C1 segment of cervical spinal cord (tissue), 14 donors: ENCODE data around the gene CYP3A5.
A peak's percentile ranks its signal among the peaks of the same experiment; 100 is the strongest.
"Not testable (repeated sequence)": the region's sequence is repeated elsewhere in the genome, so short reads cannot be mapped to it uniquely, and the experiment has no call there.

Source experiments
- DNase-seq, 14 donors: peaks; one replicate each; lab custom pipeline; 2025; lab: John Stamatoyannopoulos, UW

Gene CYP3A5

DNA sequence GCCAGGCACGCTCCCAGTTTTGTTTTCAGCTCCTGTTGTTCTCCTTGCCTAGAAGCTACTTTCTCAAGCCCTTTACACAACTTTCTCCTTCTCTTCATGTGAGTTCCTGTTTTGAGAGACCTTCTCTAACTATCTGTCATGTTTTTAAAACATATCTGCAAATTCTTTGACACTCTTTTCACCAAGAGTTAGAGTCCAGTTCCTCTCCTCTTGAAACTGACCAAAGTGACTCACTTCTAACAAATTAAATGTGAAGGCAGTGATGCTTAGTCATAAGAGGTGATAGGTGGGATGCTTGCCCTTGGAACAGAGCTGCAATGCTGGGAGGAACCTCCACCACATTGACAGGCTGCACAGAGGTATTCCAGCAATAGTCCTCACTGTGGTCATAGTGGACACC, 37.8 kb downstream of the CYP3A5 start:
- DNase-seq: no peak

DNA sequence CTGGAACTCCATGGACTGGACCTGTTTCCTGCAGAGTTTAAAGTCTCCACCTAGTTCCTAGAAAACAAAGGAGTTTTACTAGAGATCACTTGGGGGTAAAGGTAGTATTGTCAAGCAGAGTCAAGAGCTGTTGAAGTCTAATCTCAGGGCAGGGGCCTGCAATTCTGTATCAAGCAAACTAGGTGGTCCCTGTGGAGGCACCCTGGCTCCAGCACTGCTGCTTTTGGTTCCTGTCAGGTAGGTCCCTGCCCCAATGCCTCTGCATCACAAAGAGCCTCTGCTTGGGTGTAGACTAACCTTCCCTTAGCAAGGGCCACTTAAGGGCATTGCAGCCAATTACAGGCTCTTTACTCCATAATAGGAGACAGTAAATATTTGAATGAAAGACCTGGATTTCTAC, 40.5 kb downstream of the CYP3A5 start:
- DNase-seq: no peak

DNA sequence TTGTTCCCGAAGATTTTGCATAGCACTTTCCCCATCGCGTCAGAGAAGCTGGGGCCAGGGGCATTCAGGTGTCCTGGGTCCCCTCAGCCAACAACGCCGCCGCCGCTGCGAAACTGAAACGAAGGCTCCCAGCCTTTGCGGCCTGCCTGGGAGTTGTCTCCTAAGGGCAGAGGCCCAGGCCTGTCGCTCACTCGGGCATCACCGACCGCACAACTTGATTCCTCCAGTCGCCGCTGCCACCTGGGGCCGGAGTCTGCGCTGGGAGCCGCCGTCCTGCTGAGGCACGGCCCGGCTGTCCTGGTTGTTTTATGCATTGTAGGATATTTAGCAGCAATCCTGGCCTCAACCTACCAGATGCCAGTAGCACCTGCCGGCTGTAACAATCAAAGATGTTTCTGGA, 41.1 kb downstream of the CYP3A5 start:
- no peak for DNase-seq

DNA sequence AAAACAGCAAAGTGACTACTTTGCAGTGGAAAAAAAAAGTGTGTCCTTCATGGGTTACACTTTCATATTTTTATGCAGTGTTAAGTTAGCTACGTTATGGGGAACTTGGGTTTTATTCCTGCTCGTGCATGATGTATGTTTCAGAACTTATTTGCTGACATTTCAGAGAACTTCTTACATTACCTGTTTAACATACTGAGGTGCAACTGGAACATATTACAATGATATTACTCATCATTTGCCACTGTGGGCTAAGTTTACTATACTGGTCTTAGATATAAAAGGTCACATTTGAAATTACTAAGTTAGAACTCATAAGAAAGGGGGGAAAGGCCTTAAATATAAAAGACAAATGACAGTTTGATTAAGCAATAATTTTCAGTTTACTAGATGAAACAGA, 42.4 kb downstream of the CYP3A5 start:
- not testable (repeated sequence) for DNase-seq

DNA sequence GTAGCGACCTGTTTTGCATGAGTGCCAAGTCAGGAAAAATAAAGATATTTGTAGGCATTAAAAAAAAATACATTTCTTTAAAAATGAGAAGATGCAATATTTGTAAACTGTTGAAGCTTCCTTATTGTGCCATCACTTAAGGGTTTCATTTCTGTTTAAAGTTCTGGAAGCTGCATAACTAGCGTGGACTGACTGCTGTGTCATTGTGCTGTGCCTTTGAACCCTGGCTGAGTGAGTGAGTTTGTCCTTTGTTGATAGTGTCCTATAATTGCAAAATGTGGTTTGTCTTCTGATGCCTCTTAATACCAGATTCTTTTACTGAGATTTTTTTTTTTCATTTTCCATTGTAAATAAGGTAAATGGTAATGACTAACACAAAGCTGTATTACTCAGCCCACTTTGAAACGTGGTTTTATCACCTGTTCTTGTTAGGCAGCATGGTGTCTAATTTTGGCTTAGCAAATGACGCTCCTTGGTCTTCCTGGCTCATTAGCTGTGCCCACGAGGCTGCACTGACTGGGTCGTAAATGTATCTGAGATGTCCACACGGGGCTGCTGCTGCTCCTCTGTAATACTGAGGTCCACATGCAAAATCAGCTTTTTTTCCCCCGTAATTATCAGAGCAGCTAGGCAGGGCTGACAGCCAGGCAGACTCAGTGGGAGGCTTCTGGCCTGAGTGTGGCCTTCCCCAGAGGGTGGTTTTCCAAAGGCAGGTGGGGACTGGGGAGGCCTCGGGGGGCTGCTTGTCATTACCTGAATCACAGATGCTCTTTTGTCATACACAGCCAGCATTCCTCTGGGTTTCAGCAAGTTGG, 48.3 kb downstream of the CYP3A5 start:
- peak in 1 of 14 donors; percentile 4 for DNase-seq

DNA sequence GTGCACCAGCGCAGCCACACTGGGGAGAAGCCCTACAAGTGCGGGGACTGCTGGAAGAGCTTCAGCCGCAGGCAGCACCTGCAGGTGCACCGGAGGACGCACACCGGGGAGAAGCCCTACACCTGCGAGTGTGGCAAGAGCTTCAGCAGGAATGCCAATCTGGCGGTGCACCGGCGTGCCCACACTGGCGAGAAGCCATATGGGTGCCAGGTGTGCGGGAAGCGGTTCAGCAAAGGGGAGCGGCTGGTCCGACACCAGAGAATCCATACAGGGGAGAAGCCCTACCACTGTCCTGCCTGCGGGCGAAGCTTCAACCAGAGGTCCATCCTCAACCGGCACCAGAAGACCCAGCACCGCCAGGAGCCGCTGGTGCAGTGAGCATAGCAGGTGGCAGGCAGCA, 50.2 kb downstream of the CYP3A5 start:
- no peak for DNase-seq

DNA sequence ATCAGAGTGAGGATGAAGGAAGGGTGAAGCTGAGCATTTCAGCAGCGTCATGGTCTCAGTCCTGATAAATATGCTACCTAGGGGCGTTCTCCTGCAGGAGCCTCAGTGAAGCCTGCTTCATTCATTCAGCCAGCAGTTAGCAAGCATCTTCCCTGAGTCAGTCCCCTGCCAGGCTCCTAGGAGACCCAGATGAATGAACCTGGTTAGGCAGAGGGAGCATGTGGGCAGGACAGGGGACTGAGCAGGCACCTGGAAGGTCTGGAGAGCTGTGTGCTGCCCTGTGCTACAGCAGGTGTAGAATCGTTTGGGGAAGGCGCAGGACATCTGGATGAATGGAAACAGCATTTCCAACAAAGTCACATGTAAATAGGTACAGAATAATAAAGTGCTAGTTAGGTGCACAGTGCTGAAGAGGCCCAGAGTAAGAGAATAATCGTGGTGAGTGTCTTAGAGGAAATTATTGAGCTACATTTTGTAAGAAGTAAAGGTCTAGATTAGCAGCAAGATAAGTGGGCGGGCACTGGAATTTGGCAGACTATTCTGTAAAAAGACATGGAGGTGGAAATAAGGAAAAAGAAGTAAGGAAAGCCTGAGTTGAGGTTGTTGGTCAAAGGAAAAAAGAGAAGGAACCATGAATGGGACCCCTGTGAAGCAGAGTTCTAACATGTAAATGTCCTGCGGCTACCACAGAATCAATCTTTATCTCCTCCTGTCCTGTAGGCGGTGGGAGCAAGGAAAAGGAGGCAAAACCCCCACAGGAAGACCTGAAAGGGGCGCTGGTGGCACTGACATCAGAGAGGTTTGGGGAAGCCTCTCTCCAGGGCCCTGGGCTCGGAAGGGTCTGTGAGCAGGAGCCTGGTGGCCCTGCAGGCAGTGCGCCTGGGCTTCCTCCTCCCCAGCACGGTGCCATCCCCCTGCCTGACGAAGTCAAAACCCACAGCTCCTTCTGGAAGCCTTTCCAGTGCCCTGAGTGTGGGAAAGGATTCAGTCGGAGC, 51.0 kb downstream of the CYP3A5 start:
- DNase-seq: no peak

DNA sequence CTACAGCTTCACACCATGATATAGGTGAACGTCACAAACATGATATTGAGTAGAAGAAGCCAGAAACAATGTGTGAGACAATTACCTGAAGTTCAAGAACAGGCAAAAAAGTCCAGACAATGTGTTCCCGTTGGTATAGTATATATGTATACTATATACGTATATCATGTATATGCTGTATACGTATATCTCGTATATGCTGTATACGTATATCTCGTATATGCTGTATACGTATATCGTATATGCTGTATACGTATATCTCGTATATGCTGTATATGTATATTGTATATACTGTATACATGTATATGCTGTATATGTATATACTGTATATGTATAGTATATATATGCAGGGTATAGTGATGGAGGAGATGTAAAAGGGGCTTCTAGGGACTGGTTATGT, 52.3 kb downstream of the CYP3A5 start:
- no peak for DNase-seq

DNA sequence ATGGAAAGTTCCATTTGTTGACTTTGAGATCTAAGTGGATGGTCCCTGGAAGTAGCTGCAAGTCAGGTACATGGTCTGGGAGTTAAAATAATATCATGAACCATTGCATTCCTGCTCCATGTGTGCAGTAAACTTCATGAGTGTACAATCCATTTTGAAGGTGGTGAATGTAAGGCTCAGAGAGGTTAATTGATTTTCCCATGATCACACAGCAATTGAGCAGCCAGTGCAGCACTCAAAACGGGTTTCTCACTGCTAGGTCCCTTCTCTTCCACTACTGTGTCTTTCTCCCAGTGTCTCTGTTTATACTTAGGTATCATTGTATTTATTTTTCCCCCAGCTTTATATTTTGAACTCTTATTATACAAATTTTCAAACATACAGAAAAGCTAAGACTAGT, 53.1 kb downstream of the CYP3A5 start:
- no peak for DNase-seq

DNA sequence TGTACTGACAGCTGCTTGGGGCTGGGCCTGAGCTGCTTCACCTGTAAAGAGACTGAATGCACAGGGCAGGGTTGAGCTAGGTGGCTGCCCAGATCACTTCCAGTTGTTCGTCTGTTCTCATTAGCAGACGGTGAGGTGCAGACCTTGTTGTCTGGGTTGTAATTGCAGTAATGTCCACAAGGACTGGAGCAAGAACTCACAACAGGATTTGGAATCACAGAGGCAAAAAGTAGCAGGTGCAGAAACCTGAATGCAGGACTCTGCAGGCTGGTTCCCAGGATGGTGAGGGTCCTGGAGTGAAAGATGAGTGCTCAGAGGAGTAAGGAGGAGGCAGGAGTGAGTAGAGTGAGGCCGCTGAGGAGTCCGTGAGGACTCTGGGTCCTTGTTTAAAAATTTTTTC, 53.8 kb downstream of the CYP3A5 start:
- DNase-seq: no peak

DNA sequence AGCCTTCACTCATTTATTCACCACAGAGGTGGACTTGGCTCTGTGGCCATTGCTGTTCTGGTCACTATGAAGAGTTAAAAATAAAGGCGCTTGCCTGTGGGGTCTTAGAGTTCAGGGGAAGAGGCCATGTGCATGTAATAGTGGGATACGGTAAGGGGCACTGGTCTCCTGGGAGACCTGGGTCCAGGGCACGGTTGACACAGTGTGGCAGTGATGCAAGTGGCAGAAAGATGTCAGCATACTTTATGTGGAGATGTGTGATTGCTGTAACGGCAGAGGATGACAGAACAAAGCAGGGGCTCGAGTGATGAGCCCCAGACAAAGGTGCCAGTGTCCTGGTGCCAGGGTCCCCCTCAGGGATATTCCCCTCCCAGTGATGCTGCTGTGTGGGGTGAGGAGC, 54.5 kb downstream of the CYP3A5 start:
- no peak for DNase-seq

DNA sequence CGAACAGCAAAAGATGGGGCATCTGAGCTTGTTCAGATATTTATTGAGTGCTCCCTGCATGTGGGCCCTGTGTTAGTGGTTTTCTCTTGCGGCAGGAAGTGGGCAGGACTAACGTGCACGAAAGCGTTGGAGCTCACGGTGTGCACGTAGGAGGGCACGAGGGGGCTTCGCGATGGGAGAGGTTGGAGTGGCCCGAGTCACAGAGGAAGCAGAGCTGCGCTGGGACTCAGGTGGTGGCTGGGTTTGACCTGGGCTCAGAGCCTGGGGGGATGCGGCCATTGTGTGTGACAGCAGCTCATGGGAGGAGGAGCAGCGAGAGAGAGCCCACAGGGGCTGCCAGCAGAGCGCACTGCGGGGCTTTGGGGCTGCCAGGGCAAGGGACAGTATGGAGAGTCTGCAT, 55.3 kb downstream of the CYP3A5 start:
- no peak for DNase-seq

DNA sequence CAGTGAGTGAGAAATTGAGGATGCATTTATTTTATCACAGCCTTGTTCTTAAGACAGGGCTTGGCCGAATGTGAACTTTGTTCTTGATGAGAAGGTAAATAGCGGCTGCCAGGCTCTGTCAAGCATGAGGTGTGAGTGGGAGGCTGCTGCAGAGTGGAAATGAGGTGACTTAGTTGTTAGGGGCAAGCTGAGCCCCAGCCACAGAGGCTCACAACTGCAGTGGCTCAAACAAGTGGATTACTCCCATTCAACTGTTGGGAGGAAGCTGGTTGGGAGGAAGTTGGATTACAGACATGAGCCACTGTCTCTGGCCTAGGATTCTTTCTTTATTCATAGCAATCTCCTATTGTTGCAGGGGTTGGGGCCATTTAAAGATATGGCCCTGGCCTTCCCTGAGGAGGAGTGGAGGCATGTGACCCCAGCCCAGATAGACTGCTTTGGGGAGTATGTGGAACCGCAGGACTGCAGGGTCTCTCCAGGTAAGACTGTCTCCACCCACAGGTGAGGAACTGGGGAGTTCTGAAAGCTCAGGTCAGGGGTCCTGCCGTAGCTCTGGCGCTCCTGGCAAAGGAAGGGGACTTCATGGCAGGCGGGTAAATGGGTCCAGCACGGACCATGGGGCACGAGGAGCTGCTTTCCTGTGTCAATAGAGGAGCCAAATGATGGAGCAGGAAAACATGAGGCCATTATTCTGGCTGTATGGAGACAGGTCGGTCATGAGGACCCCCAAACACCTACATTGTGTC, 55.9 kb downstream of the CYP3A5 start:
- no peak for DNase-seq

DNA sequence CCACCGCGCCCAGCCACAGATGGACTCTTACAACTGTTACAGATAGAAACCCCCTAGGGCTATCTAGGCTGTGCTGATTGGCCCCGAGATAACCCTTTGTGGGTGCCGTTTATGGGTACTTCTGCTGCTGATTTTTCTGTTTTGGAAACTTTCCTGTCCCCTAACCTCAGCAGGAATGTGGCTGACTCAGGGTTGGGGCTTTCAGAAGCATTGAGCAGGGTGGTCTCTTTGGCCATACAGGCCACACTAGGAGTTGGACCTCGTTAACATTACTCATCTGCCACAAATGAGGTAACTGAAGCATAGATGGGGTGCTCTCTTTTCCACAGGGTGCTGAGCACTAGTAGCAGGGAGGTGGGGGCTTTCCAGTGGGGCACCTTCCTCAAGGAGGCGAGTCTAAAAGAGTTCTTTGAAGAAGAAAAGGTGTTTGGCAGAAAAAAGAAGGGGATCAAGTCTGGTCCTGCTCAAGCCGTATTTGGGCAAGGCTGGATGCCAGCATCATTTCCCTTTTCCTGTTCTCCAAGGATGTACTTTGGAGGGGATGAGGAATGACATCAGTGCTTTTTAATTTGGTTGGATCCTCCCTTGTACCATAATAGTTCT, 56.6 kb downstream of the CYP3A5 start:
- no peak for DNase-seq

DNA sequence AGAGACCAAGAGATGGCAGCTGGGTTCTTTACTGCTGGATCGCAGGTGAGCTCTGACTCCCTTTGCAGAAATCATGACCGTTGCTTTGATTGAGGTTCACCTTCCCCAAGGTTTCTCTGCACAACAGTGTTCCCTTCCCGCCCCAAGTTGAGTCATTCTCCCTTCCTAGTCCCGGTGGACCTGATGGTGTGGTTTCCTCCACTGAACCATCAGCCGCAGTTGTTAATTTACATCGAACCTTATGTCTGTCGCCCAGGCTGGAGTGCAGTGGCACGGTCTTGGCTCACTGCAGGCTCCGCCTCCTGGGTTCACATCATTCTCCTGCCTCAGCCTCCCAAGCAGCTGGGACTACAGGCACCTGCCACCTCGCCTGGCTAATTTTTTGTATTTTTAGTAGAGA, 57.2 kb downstream of the CYP3A5 start:
- no peak for DNase-seq

DNA sequence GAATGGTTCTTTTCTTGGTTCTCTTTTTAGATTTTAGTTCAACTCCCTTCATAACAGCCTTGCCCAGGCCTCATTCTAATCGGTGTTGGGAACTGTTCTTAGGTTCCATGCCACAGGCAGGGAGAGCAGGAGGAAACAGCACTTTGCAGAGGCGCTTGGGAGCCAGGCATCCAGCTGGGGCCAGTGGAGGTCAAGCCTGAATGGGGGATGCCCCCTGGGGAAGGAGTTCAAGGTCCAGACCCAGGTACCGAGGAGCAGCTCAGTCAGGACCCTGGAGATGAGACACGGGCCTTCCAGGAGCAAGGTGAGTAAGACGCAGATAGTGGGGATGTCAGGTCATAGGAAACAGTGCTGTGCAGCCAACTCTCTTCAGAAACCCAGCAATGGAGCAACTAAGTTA, 58.5 kb downstream of the CYP3A5 start:
- DNase-seq: no peak

DNA sequence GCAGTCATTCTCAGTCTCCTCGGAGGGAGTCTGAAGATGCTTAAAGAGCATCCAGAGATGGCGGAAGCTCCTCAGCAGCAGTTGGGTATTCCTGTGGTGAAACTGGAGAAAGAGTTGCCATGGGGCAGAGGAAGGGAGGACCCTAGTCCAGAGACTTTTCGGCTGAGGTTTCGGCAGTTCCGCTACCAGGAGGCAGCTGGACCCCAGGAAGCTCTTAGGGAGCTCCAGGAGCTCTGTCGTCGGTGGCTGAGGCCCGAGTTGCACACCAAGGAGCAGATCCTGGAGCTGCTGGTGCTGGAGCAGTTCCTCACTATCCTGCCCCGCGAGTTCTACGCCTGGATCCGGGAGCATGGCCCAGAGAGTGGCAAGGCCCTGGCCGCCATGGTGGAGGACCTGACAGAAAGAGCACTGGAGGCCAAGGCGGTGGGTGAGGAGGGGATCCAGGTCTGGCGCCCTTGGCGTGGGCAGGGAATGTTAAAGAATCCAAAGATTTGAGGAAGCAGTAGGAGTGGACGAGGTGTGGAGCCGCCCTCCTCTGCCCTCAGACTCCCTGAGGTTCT, 60.1 kb downstream of the CYP3A5 start:
- no peak for DNase-seq

DNA sequence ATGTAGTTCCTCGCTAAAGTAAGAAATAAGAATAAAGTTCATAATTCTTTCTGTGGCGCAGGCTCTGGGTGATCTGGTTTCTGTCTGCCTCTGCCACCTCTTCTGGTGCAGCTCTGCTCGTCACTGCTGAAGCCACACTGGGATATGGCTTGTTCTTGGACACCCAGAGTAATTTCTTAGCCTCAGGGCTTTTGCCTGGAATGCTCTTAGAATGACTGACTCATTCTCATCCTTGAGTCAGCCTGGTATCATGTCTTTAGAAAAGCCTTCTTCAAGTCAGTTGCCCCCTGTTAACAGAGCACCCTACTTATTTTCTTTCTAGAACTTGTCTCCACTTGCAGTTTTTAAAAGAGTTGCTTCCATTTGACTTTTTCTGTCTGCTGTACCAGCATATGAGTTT, 61.1 kb downstream of the CYP3A5 start:
- DNase-seq: no peak

DNA sequence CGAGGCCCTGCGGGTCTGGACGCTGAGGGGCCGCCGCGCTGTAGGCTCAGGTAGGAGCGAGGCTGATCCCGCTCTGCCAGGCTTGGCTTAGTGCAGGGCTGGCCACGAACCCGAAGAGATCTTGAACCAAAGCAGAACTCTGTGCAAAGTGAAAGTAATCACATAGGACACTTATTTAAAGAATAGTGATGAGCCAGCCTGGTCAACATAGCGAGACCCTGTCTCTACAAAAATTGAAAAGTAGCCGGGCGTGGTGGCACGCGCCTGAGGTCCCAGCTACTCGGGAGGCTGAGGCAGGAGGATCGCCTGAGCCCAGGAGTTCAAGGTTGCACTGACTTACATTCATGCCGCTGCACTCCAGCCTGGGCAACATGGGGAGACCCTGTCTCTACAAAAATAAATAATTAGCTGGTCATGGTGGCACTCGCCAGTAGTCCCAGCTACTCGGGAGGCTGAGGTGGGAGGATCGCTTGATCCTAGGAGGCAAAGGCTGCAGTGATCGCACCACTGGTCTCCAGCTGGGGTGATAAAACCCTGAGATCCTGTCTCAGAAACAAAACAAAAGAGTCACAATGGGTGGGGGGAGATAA, 62.5 kb downstream of the CYP3A5 start:
- DNase-seq: no peak

DNA sequence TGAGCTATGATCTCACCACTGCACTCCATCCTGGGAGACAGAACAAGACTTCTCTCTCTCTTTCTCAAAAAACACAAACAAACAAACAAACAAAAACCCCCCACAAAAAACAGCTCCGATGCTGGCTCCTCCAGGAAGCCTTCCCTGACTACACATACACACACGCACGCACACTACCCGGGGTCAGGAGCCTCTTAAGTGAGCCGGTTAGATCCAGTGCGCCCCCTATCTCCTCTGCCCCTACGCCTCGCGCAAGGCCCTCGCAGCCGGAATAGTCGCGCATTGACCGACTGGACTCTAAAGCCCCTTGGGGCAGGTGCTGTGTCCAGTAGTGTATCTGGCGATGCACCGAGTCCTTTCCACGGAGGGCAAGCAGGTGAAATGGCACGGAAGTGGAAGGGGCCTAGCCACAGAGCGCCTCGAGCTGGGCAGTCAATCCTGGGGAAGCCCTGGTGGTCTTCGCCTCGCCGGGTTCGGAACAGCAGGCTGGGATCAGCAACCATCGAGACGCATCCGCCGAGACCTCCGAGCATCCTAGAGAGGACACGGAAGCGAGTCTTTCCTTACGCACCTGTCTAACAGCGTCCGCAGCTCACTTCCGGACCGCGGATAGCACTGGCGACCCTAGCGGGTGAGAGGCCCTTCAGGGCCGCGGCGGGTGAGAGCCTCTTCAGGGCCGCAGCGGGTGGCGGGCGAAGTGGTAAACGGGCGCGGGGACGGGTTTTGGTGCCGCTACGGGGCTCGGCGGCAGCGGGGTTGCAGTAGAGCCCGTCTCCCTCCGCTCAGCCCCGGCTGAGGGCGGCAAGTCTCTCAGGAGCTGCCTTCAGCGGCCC, 63.2 kb downstream of the CYP3A5 start, which contains the start of gene ZSCAN25:
TSS of gene ZSCAN25 (plus strand) at position 588 of the 833 bp plus-strand sequence. CDS start 2,661 bp downstream, outside the sequence.
- peak in 13 of 14 donors; percentile 35 to 87 (median 77) for DNase-seq
